LHCN-M2 (cell line): ENCODE measurements around the gene TNKS2. TPM values are rescaled to one million over a fixed set of nuclear protein-coding genes. Genes with fewer than 3 reads are reported as not detected.
A peak's percentile ranks its signal among the peaks of the same experiment; 100 is the strongest.
"Not testable (repeated sequence)": the region's sequence is repeated elsewhere in the genome, so short reads cannot be mapped to it uniquely, and the experiment has no call there.

Experiments used
- DNase-seq: peaks from one replicate; pipeline ENCODE4 v3.0.0-alpha.2; 2012; ENCODE audit warnings: low read depth
- total RNA-seq: library from RNA; depleted of rRNA; stranded (reverse); fragments of >200 nt; gene quantifications from 2 replicates; pipeline ENCODE4 v1.2.3, GENCODE V29; 2014

TNKS2 gene
- total RNA-seq, 1 experiment from 2014 or later, result 30.6 TPM

- DNase-seq, result no peak
Measured at GRCh38 chr10:91865562-91866081, 67.4 kb downstream of the TNKS2 start.

- DNase-seq, result no peak
Measured at GRCh38 chr10:91875156-91875555, 76.9 kb downstream of the TNKS2 start.

- peak; percentile 61 for DNase-seq
Measured at GRCh38 chr10:91875779-91876178, 77.6 kb downstream of the TNKS2 start.

- no peak for DNase-seq
Measured at GRCh38 chr10:91879515-91880170, 81.4 kb downstream of the TNKS2 start.

- DNase-seq, result no peak
Measured at GRCh38 chr10:91880310-91880709, 82.1 kb downstream of the TNKS2 start.

GRCh38 chr10:91883549-91884444, 85.6 kb downstream of the TNKS2 start:
- peak; percentile 33 for DNase-seq

- DNase-seq, result no peak
Measured at GRCh38 chr10:91884536-91884935, 86.3 kb downstream of the TNKS2 start.

GRCh38 chr10:91885362-91886079, 87.3 kb downstream of the TNKS2 start:
- no peak for DNase-seq

GRCh38 chr10:91886954-91887271, 88.7 kb downstream of the TNKS2 start:
- no peak for DNase-seq

GRCh38 chr10:91887272-91888076, 89.2 kb downstream of the TNKS2 start:
- DNase-seq, result no peak

- DNase-seq, result peak; percentile 90
Measured at GRCh38 chr10:91891125-91892001, 93.1 kb downstream of the TNKS2 start.

GRCh38 chr10:91893051-91893450, 94.8 kb downstream of the TNKS2 start:
- DNase-seq, result no peak

GRCh38 chr10:91894261-91894685, 96.0 kb downstream of the TNKS2 start:
- not testable (repeated sequence) for DNase-seq

GRCh38 chr10:91896212-91896756, 98.1 kb downstream of the TNKS2 start:
- no peak for DNase-seq

- no peak for DNase-seq
Measured at GRCh38 chr10:91897421-91897820, 99.2 kb downstream of the TNKS2 start.

GRCh38 chr10:91901784-91902677, 103.8 kb downstream of the TNKS2 start:
- peak; percentile 93 for DNase-seq

GRCh38 chr10:91907033-91907594, 108.9 kb downstream of the TNKS2 start:
- no peak for DNase-seq

GRCh38 chr10:91907914-91908336, 109.7 kb downstream of the TNKS2 start:
- no peak for DNase-seq
